Stomach (tissue), 4 donors: ENCODE results near the gene ACTL10.

Experiments used
- CTCF ChIP-seq, 7 experiments: fragments of 450-650 bp in 4 of 7; fragments of 200-600 bp in 3 of 7; sonication (generic) in 3 of 7; IDR thresholded peaks; one replicate each; pipeline ENCODE4 v1.5.1; 2016 to 2019; ENCODE audit warnings: antibody characterized with exemption in 7 of 7, control low read depth in 2 of 7, mild to moderate bottlenecking in 1 of 7
- EP300 ChIP-seq: sonication (generic); formaldehyde crosslinking; IDR thresholded peaks from one replicate; pipeline ENCODE4 v1.6.1; 2017; ENCODE audit warnings: antibody characterized with exemption
- POLR2A ChIP-seq, 4 donors: fragments of 450-650 bp; IDR thresholded peaks; one replicate each; pipeline ENCODE4 v1.6.1; 2016; ENCODE audit warnings: antibody characterized with exemption in 4 of 4, control low read depth in 2 of 4, mild to moderate bottlenecking in 1 of 4, moderate library complexity in 1 of 4

GRCh38 chr20:33667245-33667675 is 517 bp downstream of the ACTL10 start:
- TF ChIP-seq CTCF (IDR thresholded peaks at IDR 0.05) (no peak), POLR2A (IDR thresholded peaks at IDR 0.05) (no peak), EP300 (no peak)
